Neural cell (in vitro differentiated cells): ENCODE data around the gene VIT.

Source experiments
- EP300 ChIP-seq: fragments of 450-650 bp; conservative IDR thresholded peaks from 2 replicates; pipeline ENCODE4 v1.6.1; 2014; ENCODE audit warnings: antibody characterized with exemption, mild to moderate bottlenecking, moderate library complexity; ENCODE audit not compliant: poor library complexity, severe bottlenecking
- MXI1 ChIP-seq: fragments of 450-650 bp; conservative IDR thresholded peaks from 2 replicates; pipeline ENCODE4 v1.6.1; 2014; ENCODE audit warnings: antibody characterized with exemption, mild to moderate bottlenecking; ENCODE audit not compliant: poor library complexity, severe bottlenecking
- RAD21 ChIP-seq: fragments of 450-650 bp; conservative IDR thresholded peaks from 2 replicates; pipeline ENCODE4 v1.6.1; 2014; ENCODE audit warnings: antibody characterized with exemption, mild to moderate bottlenecking, moderate library complexity
- TAF1 ChIP-seq: IDR thresholded peaks from 2 replicates; pipeline ENCODE4 v1.6.1; 2012; ENCODE audit warnings: low read depth
- TF ChIP-seq, protein P1 (sequence below): IDR thresholded peaks from 2 replicates; pipeline ENCODE4 v1.6.1; 2012; ENCODE audit warnings: borderline replicate concordance
- TF ChIP-seq, protein P2 (sequence below): fragments of 450-650 bp; IDR thresholded peaks from 2 replicates; pipeline ENCODE4 v1.5.1; 2014; ENCODE audit warnings: antibody characterized with exemption, mild to moderate bottlenecking, moderate library complexity; ENCODE audit not compliant: poor library complexity, severe bottlenecking

DNA sequence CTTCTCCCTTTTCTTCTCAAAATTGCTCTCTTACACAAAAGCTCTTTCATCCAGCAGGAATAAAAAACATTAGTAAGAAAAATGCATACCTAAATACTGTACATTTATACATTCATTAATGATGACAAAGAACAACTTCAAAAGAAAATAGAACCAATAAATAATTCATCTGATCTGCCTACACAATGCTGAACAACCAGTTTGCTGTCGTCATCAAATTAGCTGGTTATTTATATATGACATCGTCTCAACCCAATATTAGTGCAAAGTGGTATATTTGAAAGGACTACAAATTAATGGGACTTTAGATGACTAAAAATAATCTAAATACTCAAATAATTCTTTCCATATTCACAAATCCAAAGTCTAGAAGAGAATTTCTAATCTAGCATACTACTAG is 24.8 kb upstream of the VIT start:
- TF ChIP-seq, protein P1, sequence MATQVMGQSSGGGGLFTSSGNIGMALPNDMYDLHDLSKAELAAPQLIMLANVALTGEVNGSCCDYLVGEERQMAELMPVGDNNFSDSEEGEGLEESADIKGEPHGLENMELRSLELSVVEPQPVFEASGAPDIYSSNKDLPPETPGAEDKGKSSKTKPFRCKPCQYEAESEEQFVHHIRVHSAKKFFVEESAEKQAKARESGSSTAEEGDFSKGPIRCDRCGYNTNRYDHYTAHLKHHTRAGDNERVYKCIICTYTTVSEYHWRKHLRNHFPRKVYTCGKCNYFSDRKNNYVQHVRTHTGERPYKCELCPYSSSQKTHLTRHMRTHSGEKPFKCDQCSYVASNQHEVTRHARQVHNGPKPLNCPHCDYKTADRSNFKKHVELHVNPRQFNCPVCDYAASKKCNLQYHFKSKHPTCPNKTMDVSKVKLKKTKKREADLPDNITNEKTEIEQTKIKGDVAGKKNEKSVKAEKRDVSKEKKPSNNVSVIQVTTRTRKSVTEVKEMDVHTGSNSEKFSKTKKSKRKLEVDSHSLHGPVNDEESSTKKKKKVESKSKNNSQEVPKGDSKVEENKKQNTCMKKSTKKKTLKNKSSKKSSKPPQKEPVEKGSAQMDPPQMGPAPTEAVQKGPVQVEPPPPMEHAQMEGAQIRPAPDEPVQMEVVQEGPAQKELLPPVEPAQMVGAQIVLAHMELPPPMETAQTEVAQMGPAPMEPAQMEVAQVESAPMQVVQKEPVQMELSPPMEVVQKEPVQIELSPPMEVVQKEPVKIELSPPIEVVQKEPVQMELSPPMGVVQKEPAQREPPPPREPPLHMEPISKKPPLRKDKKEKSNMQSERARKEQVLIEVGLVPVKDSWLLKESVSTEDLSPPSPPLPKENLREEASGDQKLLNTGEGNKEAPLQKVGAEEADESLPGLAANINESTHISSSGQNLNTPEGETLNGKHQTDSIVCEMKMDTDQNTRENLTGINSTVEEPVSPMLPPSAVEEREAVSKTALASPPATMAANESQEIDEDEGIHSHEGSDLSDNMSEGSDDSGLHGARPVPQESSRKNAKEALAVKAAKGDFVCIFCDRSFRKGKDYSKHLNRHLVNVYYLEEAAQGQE = no peak
- TF ChIP-seq TAF1 (no peak), RAD21 (no peak), MXI1 (no peak), EP300 (no peak)
- TF ChIP-seq, protein P2, sequence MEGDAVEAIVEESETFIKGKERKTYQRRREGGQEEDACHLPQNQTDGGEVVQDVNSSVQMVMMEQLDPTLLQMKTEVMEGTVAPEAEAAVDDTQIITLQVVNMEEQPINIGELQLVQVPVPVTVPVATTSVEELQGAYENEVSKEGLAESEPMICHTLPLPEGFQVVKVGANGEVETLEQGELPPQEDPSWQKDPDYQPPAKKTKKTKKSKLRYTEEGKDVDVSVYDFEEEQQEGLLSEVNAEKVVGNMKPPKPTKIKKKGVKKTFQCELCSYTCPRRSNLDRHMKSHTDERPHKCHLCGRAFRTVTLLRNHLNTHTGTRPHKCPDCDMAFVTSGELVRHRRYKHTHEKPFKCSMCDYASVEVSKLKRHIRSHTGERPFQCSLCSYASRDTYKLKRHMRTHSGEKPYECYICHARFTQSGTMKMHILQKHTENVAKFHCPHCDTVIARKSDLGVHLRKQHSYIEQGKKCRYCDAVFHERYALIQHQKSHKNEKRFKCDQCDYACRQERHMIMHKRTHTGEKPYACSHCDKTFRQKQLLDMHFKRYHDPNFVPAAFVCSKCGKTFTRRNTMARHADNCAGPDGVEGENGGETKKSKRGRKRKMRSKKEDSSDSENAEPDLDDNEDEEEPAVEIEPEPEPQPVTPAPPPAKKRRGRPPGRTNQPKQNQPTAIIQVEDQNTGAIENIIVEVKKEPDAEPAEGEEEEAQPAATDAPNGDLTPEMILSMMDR = no peak
